ENCODE results near the gene GVQW3. TPM values are rescaled to one million over a fixed set of nuclear protein-coding genes. Genes with fewer than 3 reads are reported as not detected.
A peak's percentile ranks its signal among the peaks of the same experiment; 100 is the strongest.

Gene GVQW3
- 3.8 and 4.2 TPM in 2 replicates for total RNA-seq
- long read RNA-seq, partial matches to known transcripts = 0 of 4 reads
- long read RNA-seq, other reads (novel, unspliced or antisense) = 0 of 4 reads

GRCh38 chr11:76380977-76381719 lies at the start of gene GVQW3, which contains the start of gene THAP12:
Gene GVQW3 (plus strand): TSS chr11:76381323. CDS start chr11:76381829, 506 bp downstream.
Gene THAP12 (minus strand): TSS chr11:76381132. CDS start chr11:76380836, 296 bp downstream.
- H3K9me3 Mint-ChIP-seq (ENCODE audit: unreplicated experiment) = no peaks in the 10 kb centered on the region
- H3K27me3 Mint-ChIP-seq (ENCODE audit: unreplicated experiment) = no peaks in the 10 kb centered on the region
- peak within 1 kb of the TSS; percentile 94 for H3K4me3 Mint-ChIP-seq (ENCODE audit: unreplicated experiment)
- peak; percentile 100 for DNase-seq (ENCODE audit: extremely low spot score, unreplicated experiment)
- TF ChIP-seq CTCF (IDR thresholded peaks at IDR 0.05) = peak; percentile 37
- no peaks in the 10 kb centered on the region for H3K36me3 Mint-ChIP-seq (ENCODE audit: unreplicated experiment)
- peaks cover 25% of the 10 kb centered on the region for H3K4me1 Mint-ChIP-seq (ENCODE audit: unreplicated experiment)
- peak within 1 kb of the TSS; percentile 86 for H3K27ac Mint-ChIP-seq (ENCODE audit: unreplicated experiment)

GRCh38 chr11:76334826-76335389 lies 46.2 kb upstream of the GVQW3 start:
- Mint-ChIP-seq H3K4me3 (ENCODE audit: unreplicated experiment) (no peak overlapping the region), H3K9me3 (ENCODE audit: unreplicated experiment) (no peaks in the 10 kb centered on the region), H3K36me3 (ENCODE audit: unreplicated experiment) (no peaks in the 10 kb centered on the region), H3K27me3 (ENCODE audit: unreplicated experiment) (no peaks in the 10 kb centered on the region), H3K27ac (ENCODE audit: unreplicated experiment) (no peak overlapping the region), H3K4me1 (ENCODE audit: unreplicated experiment) (peaks cover 6% of the 10 kb centered on the region)
- no peak for TF ChIP-seq CTCF (IDR thresholded peaks at IDR 0.05)
- no peak for DNase-seq (ENCODE audit: extremely low spot score, unreplicated experiment)

- no peak for DNase-seq (ENCODE audit: extremely low spot score, unreplicated experiment)
- H3K27ac Mint-ChIP-seq (ENCODE audit: unreplicated experiment) = no peak overlapping the region
- no peaks in the 10 kb centered on the region for H3K9me3 Mint-ChIP-seq (ENCODE audit: unreplicated experiment)
- H3K36me3 Mint-ChIP-seq (ENCODE audit: unreplicated experiment) = no peaks in the 10 kb centered on the region
- H3K4me1 Mint-ChIP-seq (ENCODE audit: unreplicated experiment) = peaks cover 6% of the 10 kb centered on the region
- H3K27me3 Mint-ChIP-seq (ENCODE audit: unreplicated experiment) = no peaks in the 10 kb centered on the region
- TF ChIP-seq CTCF (IDR thresholded peaks at IDR 0.05) = no peak
- no peak overlapping the region for H3K4me3 Mint-ChIP-seq (ENCODE audit: unreplicated experiment)
These were observed 45.3 kb upstream of the GVQW3 start for GRCh38 chr11:76335842-76336241.

- H3K4me3 Mint-ChIP-seq (ENCODE audit: unreplicated experiment) = no peak overlapping the region
- H3K27me3 Mint-ChIP-seq (ENCODE audit: unreplicated experiment) = no peaks in the 10 kb centered on the region
- no peak overlapping the region for H3K27ac Mint-ChIP-seq (ENCODE audit: unreplicated experiment)
- no peak for DNase-seq (ENCODE audit: extremely low spot score, unreplicated experiment)
- no peaks in the 10 kb centered on the region for H3K36me3 Mint-ChIP-seq (ENCODE audit: unreplicated experiment)
- peaks cover 6% of the 10 kb centered on the region for H3K4me1 Mint-ChIP-seq (ENCODE audit: unreplicated experiment)
- H3K9me3 Mint-ChIP-seq (ENCODE audit: unreplicated experiment) = no peaks in the 10 kb centered on the region
- TF ChIP-seq CTCF (IDR thresholded peaks at IDR 0.05) = no peak
These were observed 44.5 kb upstream of the GVQW3 start for GRCh38 chr11:76336597-76336996.

- Mint-ChIP-seq H3K36me3 (ENCODE audit: unreplicated experiment) (no peaks in the 10 kb centered on the region), H3K4me1 (ENCODE audit: unreplicated experiment) (peaks cover 6% of the 10 kb centered on the region), H3K4me3 (ENCODE audit: unreplicated experiment) (no peak overlapping the region), H3K9me3 (ENCODE audit: unreplicated experiment) (no peaks in the 10 kb centered on the region), H3K27me3 (ENCODE audit: unreplicated experiment) (no peaks in the 10 kb centered on the region), H3K27ac (ENCODE audit: unreplicated experiment) (no peak overlapping the region)
- no peak for DNase-seq (ENCODE audit: extremely low spot score, unreplicated experiment)
- TF ChIP-seq CTCF (IDR thresholded peaks at IDR 0.05) = no peak
These were observed 43.7 kb upstream of the GVQW3 start for GRCh38 chr11:76337469-76337868.

All from osteocyte (in vitro differentiated cells).